Activated T-cell treated with anti-CD3 and anti-CD28 coated beads, Interleukin-2, amount 50 U/mL, for 1 hour (primary cell): ENCODE measurements around the gene TMEM252.

Experiments
- DNase-seq: peaks from one replicate; pipeline ENCODE4 v3.0.0-alpha.2; 2020

Gene TMEM252

GRCh38 chr9:68497629-68498028 lies 43.1 kb downstream of the TMEM252 start:
- no peak for DNase-seq

GRCh38 chr9:68496356-68496755 lies 44.3 kb downstream of the TMEM252 start:
- no peak for DNase-seq

DNA sequence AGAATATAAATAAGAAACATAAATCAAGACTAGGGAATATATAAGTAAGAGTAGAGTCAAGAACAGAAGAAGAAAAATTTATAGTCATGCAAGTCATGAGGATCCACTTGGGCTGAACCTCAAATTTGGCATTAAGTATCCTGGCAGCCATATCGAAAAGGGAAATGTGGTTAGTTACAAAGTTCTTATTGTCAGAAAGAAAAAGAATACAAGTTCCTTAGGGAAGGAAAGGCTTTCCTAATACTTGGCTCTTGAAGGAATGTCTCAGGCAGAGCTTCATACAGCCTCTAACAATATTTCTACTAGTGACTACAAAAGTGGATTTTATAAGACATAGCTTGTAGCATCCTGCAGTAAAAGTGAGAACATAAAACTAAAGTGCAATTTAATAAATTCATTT lies 45.4 kb downstream of the TMEM252 start:
- DNase-seq = no peak

GRCh38 chr9:68493958-68494577 lies 46.6 kb downstream of the TMEM252 start:
- no peak for DNase-seq

DNA sequence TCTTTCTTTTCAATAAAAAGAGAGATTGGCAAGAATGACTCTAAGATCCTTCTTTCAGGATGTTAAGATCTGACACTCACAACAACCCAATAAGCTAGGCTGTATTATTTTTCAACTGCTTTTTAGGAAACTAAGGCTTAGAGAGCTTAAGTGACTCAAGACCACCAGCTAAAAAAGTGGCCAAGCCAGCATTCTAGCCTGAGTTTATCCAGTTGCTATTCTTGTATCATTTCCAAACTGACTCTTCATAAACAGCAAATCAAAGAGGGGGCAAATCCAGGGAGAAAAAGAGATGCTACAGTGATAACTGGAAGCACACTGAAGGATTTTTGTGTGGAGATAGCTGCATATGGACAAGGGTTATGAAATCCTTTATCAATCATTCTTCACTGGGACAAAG lies 47.1 kb downstream of the TMEM252 start:
- no peak for DNase-seq

DNA sequence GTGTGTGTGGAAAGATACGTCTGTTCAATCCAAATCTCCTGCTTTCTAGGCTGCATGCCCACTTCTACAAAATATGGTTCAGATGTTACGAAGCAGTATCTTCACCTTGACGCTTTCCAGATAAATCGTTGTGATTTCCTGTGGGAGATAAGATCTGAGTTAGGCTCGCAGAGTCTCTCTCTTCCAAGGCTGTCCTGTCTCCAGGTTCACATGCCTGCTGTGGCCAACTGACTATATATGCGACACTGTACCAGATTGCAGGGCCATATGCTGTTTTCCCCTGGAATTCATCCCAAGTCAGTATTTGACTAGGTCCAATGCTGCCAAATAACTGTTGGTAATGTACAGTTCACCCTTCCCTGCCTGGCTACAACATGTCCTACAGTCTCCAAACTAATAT lies 47.9 kb downstream of the TMEM252 start:
- DNase-seq = no peak

DNA sequence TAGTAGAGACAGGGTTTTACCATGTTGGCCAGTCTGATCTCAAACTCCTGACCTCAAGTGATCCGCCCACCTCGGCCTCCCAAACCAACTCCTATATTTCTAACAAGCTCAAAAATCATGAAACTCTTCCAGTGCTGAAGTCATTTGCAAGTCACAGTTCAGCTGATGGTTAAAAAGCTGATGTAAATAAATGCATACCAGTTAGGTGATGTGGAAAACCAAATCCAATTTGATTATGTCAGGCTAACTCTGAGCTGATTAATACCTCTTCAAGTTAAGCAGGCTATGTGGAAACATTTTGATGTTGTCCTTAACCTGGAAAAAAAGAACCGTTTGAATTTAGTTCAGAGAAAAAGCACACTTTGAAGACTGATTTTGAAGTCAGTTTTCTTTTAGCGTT lies 51.0 kb downstream of the TMEM252 start:
- DNase-seq = no peak

- DNase-seq = no peak
These were observed 52.6 kb downstream of the TMEM252 start for GRCh38 chr9:68488126-68488525.
